Activated T-cell treated with anti-CD3 and anti-CD28 coated beads, Interleukin-2, amount 50 U/mL, for 24 hours (primary cell): ENCODE data around the gene FAM124A.

Experiments used
- DNase-seq: peaks from one replicate; pipeline ENCODE4 v3.0.0-alpha.2; 2020
- H3K27ac Mint-ChIP-seq: 2 replicates; pipeline ENCODE4 v1.8.0; 2020; ENCODE audit warnings: mild to moderate bottlenecking, mixed read lengths
- H3K27me3 Mint-ChIP-seq: 2 replicates; pipeline ENCODE4 v1.8.0; 2020; ENCODE audit warnings: mixed read lengths
- H3K36me3 Mint-ChIP-seq: 2 replicates; pipeline ENCODE4 v1.8.0; 2020; ENCODE audit warnings: low read depth, mixed read lengths
- H3K4me1 Mint-ChIP-seq: 2 replicates; pipeline ENCODE4 v1.8.0; 2020; ENCODE audit warnings: low read depth, mixed read lengths
- H3K4me3 Mint-ChIP-seq: 2 replicates; pipeline ENCODE4 v1.8.0; 2020; ENCODE audit warnings: mild to moderate bottlenecking, moderate library complexity, mixed read lengths
- H3K9me3 Mint-ChIP-seq: 2 replicates; pipeline ENCODE4 v1.8.0; 2020; ENCODE audit warnings: mixed read lengths

The FAM124A gene

GRCh38 chr13:51311957-51312520 is 89.8 kb downstream of the FAM124A start:
- H3K27ac Mint-ChIP-seq: no peak overlapping the region
- H3K9me3 Mint-ChIP-seq: no peaks in the 10 kb centered on the region
- no peak for DNase-seq
- no peak overlapping the region for H3K4me3 Mint-ChIP-seq
- peaks cover 8% of the 10 kb centered on the region for H3K27me3 Mint-ChIP-seq
- H3K4me1 Mint-ChIP-seq: no peaks in the 10 kb centered on the region
- no peaks in the 10 kb centered on the region for H3K36me3 Mint-ChIP-seq

GRCh38 chr13:51313619-51314018 is 91.4 kb downstream of the FAM124A start:
- no peaks in the 10 kb centered on the region for H3K9me3 Mint-ChIP-seq
- DNase-seq: no peak
- no peak overlapping the region for H3K4me3 Mint-ChIP-seq
- no peaks in the 10 kb centered on the region for H3K4me1 Mint-ChIP-seq
- H3K36me3 Mint-ChIP-seq: no peaks in the 10 kb centered on the region
- H3K27ac Mint-ChIP-seq: no peak overlapping the region
- H3K27me3 Mint-ChIP-seq: peaks cover 8% of the 10 kb centered on the region

- H3K27ac Mint-ChIP-seq: no peak overlapping the region
- no peaks in the 10 kb centered on the region for H3K9me3 Mint-ChIP-seq
- H3K27me3 Mint-ChIP-seq: peaks cover under 1% of the 10 kb centered on the region
- H3K36me3 Mint-ChIP-seq: no peaks in the 10 kb centered on the region
- no peaks in the 10 kb centered on the region for H3K4me1 Mint-ChIP-seq
- no peak for DNase-seq
- no peak overlapping the region for H3K4me3 Mint-ChIP-seq
Observed at GRCh38 chr13:51317262-51317661, 95.1 kb downstream of the FAM124A start.

GRCh38 chr13:51318015-51318414 is 95.8 kb downstream of the FAM124A start:
- H3K4me3 Mint-ChIP-seq: no peak overlapping the region
- H3K4me1 Mint-ChIP-seq: no peaks in the 10 kb centered on the region
- no peaks in the 10 kb centered on the region for H3K27me3 Mint-ChIP-seq
- H3K36me3 Mint-ChIP-seq: no peaks in the 10 kb centered on the region
- no peaks in the 10 kb centered on the region for H3K9me3 Mint-ChIP-seq
- no peak for DNase-seq
- no peak overlapping the region for H3K27ac Mint-ChIP-seq

- Mint-ChIP-seq H3K4me1 (no peaks in the 10 kb centered on the region), H3K27ac (no peak overlapping the region), H3K9me3 (no peaks in the 10 kb centered on the region), H3K36me3 (no peaks in the 10 kb centered on the region), H3K27me3 (no peaks in the 10 kb centered on the region), H3K4me3 (no peak overlapping the region)
- no peak for DNase-seq
Observed at GRCh38 chr13:51318876-51319275, 96.7 kb downstream of the FAM124A start.

- Mint-ChIP-seq H3K27ac (no peak overlapping the region), H3K4me1 (no peaks in the 10 kb centered on the region), H3K9me3 (no peaks in the 10 kb centered on the region), H3K4me3 (no peak overlapping the region), H3K27me3 (no peaks in the 10 kb centered on the region), H3K36me3 (no peaks in the 10 kb centered on the region)
- no peak for DNase-seq
Observed at GRCh38 chr13:51321836-51322235, 99.6 kb downstream of the FAM124A start.

GRCh38 chr13:51322826-51323225 is 100.6 kb downstream of the FAM124A start:
- Mint-ChIP-seq H3K27ac (no peak overlapping the region), H3K4me3 (no peak overlapping the region), H3K27me3 (no peaks in the 10 kb centered on the region), H3K36me3 (no peaks in the 10 kb centered on the region), H3K4me1 (no peaks in the 10 kb centered on the region), H3K9me3 (no peaks in the 10 kb centered on the region)
- DNase-seq: no peak

- no peak overlapping the region for H3K27ac Mint-ChIP-seq
- no peak for DNase-seq
- H3K4me1 Mint-ChIP-seq: no peaks in the 10 kb centered on the region
- H3K9me3 Mint-ChIP-seq: no peaks in the 10 kb centered on the region
- no peaks in the 10 kb centered on the region for H3K27me3 Mint-ChIP-seq
- no peaks in the 10 kb centered on the region for H3K36me3 Mint-ChIP-seq
- H3K4me3 Mint-ChIP-seq: no peak overlapping the region
Observed at GRCh38 chr13:51323824-51324511, 101.8 kb downstream of the FAM124A start.

- Mint-ChIP-seq H3K36me3 (no peaks in the 10 kb centered on the region), H3K4me1 (no peaks in the 10 kb centered on the region), H3K27ac (no peak overlapping the region), H3K27me3 (no peaks in the 10 kb centered on the region), H3K9me3 (no peaks in the 10 kb centered on the region), H3K4me3 (no peak overlapping the region)
- DNase-seq: no peak
Observed at GRCh38 chr13:51324714-51325420, 102.7 kb downstream of the FAM124A start.

- DNase-seq: no peak
- Mint-ChIP-seq H3K36me3 (no peaks in the 10 kb centered on the region), H3K27me3 (no peaks in the 10 kb centered on the region), H3K4me1 (peaks cover 4% of the 10 kb centered on the region), H3K9me3 (no peaks in the 10 kb centered on the region), H3K4me3 (no peak overlapping the region), H3K27ac (no peak overlapping the region)
Observed at GRCh38 chr13:51325837-51326236, 103.6 kb downstream of the FAM124A start.

- no peak overlapping the region for H3K27ac Mint-ChIP-seq
- H3K36me3 Mint-ChIP-seq: no peaks in the 10 kb centered on the region
- H3K27me3 Mint-ChIP-seq: no peaks in the 10 kb centered on the region
- H3K9me3 Mint-ChIP-seq: no peaks in the 10 kb centered on the region
- no peak for DNase-seq
- peaks cover 13% of the 10 kb centered on the region for H3K4me1 Mint-ChIP-seq
- H3K4me3 Mint-ChIP-seq: no peak overlapping the region
Observed at GRCh38 chr13:51326777-51327176, 104.6 kb downstream of the FAM124A start.

GRCh38 chr13:51327961-51328360 is 105.8 kb downstream of the FAM124A start:
- Mint-ChIP-seq H3K36me3 (no peaks in the 10 kb centered on the region), H3K9me3 (no peaks in the 10 kb centered on the region), H3K4me1 (peaks cover 16% of the 10 kb centered on the region), H3K27ac (no peak overlapping the region), H3K27me3 (no peaks in the 10 kb centered on the region), H3K4me3 (no peak overlapping the region)
- DNase-seq: no peak

- Mint-ChIP-seq H3K9me3 (no peaks in the 10 kb centered on the region), H3K4me1 (peaks cover 18% of the 10 kb centered on the region), H3K27me3 (no peaks in the 10 kb centered on the region), H3K27ac (no peak overlapping the region), H3K36me3 (no peaks in the 10 kb centered on the region), H3K4me3 (no peak overlapping the region)
- DNase-seq: no peak
Observed at GRCh38 chr13:51328488-51328887, 106.3 kb downstream of the FAM124A start.

- Mint-ChIP-seq H3K4me1 (peaks cover 18% of the 10 kb centered on the region), H3K36me3 (no peaks in the 10 kb centered on the region), H3K9me3 (no peaks in the 10 kb centered on the region), H3K4me3 (no peak overlapping the region), H3K27ac (no peak overlapping the region), H3K27me3 (no peaks in the 10 kb centered on the region)
- DNase-seq: no peak
Observed at GRCh38 chr13:51329606-51330005, 107.4 kb downstream of the FAM124A start.

- no peaks in the 10 kb centered on the region for H3K9me3 Mint-ChIP-seq
- peaks cover 18% of the 10 kb centered on the region for H3K4me1 Mint-ChIP-seq
- no peak overlapping the region for H3K4me3 Mint-ChIP-seq
- DNase-seq: no peak
- H3K36me3 Mint-ChIP-seq: no peaks in the 10 kb centered on the region
- no peak overlapping the region for H3K27ac Mint-ChIP-seq
- H3K27me3 Mint-ChIP-seq: no peaks in the 10 kb centered on the region
Observed at GRCh38 chr13:51330791-51331190, 108.6 kb downstream of the FAM124A start.
